ENCODE measurements around the gene LMBR1.
A peak's percentile ranks its signal among the peaks of the same experiment; 100 is the strongest.
"Not testable (repeated sequence)": the region's sequence is repeated elsewhere in the genome, so short reads cannot be mapped to it uniquely, and the experiment has no call there.

Gene LMBR1

GRCh38 chr7:156647330-156647729 lies 245.7 kb downstream of the LMBR1 start:
- DNase-seq (ENCODE audit: low read depth); H3K4me3 ChIP-seq (ENCODE audit: low read depth, low read length): not testable (repeated sequence)

GRCh38 chr7:156642306-156643045 lies 250.5 kb downstream of the LMBR1 start:
- H3K4me3 ChIP-seq (ENCODE audit: low read depth, low read length), result no peak overlapping the region
- DNase-seq (ENCODE audit: low read depth), result no peak

GRCh38 chr7:156640949-156641485 lies 252.0 kb downstream of the LMBR1 start:
- H3K4me3 ChIP-seq (ENCODE audit: low read depth, low read length), result peak overlapping the region; percentile 92

GRCh38 chr7:156640257-156640948 lies 252.6 kb downstream of the LMBR1 start, which contains the start of gene RNF32:
RNF32 (plus strand) TSS chr7:156640774; CDS start chr7:156643878, 3,104 bp downstream.
- peak; percentile 65 for DNase-seq (ENCODE audit: low read depth)
- peak within 1 kb of the TSS; percentile 92 for H3K4me3 ChIP-seq (ENCODE audit: low read depth, low read length)

More at GRCh38 chr7:156640949-156641485, 252.0 kb downstream of the LMBR1 start:
- no peak for DNase-seq (ENCODE audit: low read depth)

GRCh38 chr7:156639426-156640256 lies 253.3 kb downstream of the LMBR1 start:
- peak overlapping the region; percentile 92 for H3K4me3 ChIP-seq (ENCODE audit: low read depth, low read length)
- DNase-seq (ENCODE audit: low read depth), result no peak

GRCh38 chr7:156638443-156639077 lies 254.4 kb downstream of the LMBR1 start:
- no peak overlapping the region for H3K4me3 ChIP-seq (ENCODE audit: low read depth, low read length)
- no peak for DNase-seq (ENCODE audit: low read depth)

GRCh38 chr7:156637093-156637492 lies 255.9 kb downstream of the LMBR1 start:
- not testable (repeated sequence) for H3K4me3 ChIP-seq (ENCODE audit: low read depth, low read length); DNase-seq (ENCODE audit: low read depth)

- no peak for DNase-seq (ENCODE audit: low read depth)
- H3K4me3 ChIP-seq (ENCODE audit: low read depth, low read length), result no peak overlapping the region
These were observed 257.2 kb downstream of the LMBR1 start for GRCh38 chr7:156635529-156636385.

GRCh38 chr7:156634117-156634516 lies 258.9 kb downstream of the LMBR1 start:
- no peak for DNase-seq (ENCODE audit: low read depth)
- H3K4me3 ChIP-seq (ENCODE audit: low read depth, low read length), result no peak overlapping the region

GRCh38 chr7:156629873-156630272 lies 263.1 kb downstream of the LMBR1 start:
- DNase-seq (ENCODE audit: low read depth), result no peak
- H3K4me3 ChIP-seq (ENCODE audit: low read depth, low read length), result no peak overlapping the region

GRCh38 chr7:156628562-156628961 lies 264.4 kb downstream of the LMBR1 start:
- no peak for DNase-seq (ENCODE audit: low read depth)

More at GRCh38 chr7:156628562-156628961, 264.4 kb downstream of the LMBR1 start:
- no peak overlapping the region for H3K4me3 ChIP-seq (ENCODE audit: low read depth, low read length)
